ENCODE measurements around the gene PRPSAP2. TPM values are rescaled to one million over a fixed set of nuclear protein-coding genes. Genes with fewer than 3 reads are reported as not detected.

The PRPSAP2 gene
- total RNA-seq, 1 experiment from 2014 or later: 52.2 TPM

GRCh38 chr17:18968345-18968744, 110.4 kb downstream of the PRPSAP2 start:
- no peak for DNase-seq (ENCODE audit: low read depth)
- in situ Hi-C loops (cut with HindIII; ENCODE audit: low pct_unique_long_range_greater_than_20kb, low sequenced_read_pairs): no loop called here

GRCh38 chr17:18968945-18969887, 111.3 kb downstream of the PRPSAP2 start:
- in situ Hi-C loops (cut with HindIII; ENCODE audit: low pct_unique_long_range_greater_than_20kb, low sequenced_read_pairs): no loop called here
- DNase-seq (ENCODE audit: low read depth): peak; percentile 45

- in situ Hi-C loops (cut with HindIII; ENCODE audit: low pct_unique_long_range_greater_than_20kb, low sequenced_read_pairs): no loop called here
Observed at GRCh38 chr17:18970582-18971480, 112.9 kb downstream of the PRPSAP2 start.

GRCh38 chr17:18971801-18972200, 113.9 kb downstream of the PRPSAP2 start:
- in situ Hi-C loops (cut with HindIII; ENCODE audit: low pct_unique_long_range_greater_than_20kb, low sequenced_read_pairs): no loop called here
- DNase-seq (ENCODE audit: low read depth): no peak

More at GRCh38 chr17:18970582-18971480, 112.9 kb downstream of the PRPSAP2 start:
- DNase-seq (ENCODE audit: low read depth): no peak

- in situ Hi-C loops (cut with HindIII; ENCODE audit: low pct_unique_long_range_greater_than_20kb, low sequenced_read_pairs): no loop called here
- DNase-seq (ENCODE audit: low read depth): peak; percentile 15
Observed at GRCh38 chr17:18974407-18975149, 116.6 kb downstream of the PRPSAP2 start.

GRCh38 chr17:18975597-18975996, 117.7 kb downstream of the PRPSAP2 start:
- in situ Hi-C loops (cut with HindIII; ENCODE audit: low pct_unique_long_range_greater_than_20kb, low sequenced_read_pairs): no loop called here
- DNase-seq (ENCODE audit: low read depth): no peak

- in situ Hi-C loops (cut with HindIII; ENCODE audit: low pct_unique_long_range_greater_than_20kb, low sequenced_read_pairs): no loop called here
- no peak for DNase-seq (ENCODE audit: low read depth)
Observed at GRCh38 chr17:18976201-18976600, 118.3 kb downstream of the PRPSAP2 start.

- in situ Hi-C loops (cut with HindIII; ENCODE audit: low pct_unique_long_range_greater_than_20kb, low sequenced_read_pairs): no loop called here
- DNase-seq (ENCODE audit: low read depth): no peak
Observed at GRCh38 chr17:18977021-18977420, 119.1 kb downstream of the PRPSAP2 start.

GRCh38 chr17:18977646-18978045, 119.7 kb downstream of the PRPSAP2 start:
- DNase-seq (ENCODE audit: low read depth): no peak
- in situ Hi-C loops (cut with HindIII; ENCODE audit: low pct_unique_long_range_greater_than_20kb, low sequenced_read_pairs): no loop called here

- DNase-seq (ENCODE audit: low read depth): no peak
- in situ Hi-C loops (cut with HindIII; ENCODE audit: low pct_unique_long_range_greater_than_20kb, low sequenced_read_pairs): no loop called here
Observed at GRCh38 chr17:18978050-18978449, 120.1 kb downstream of the PRPSAP2 start.

- in situ Hi-C loops (cut with HindIII; ENCODE audit: low pct_unique_long_range_greater_than_20kb, low sequenced_read_pairs): no loop called here
- no peak for DNase-seq (ENCODE audit: low read depth)
Observed at GRCh38 chr17:18978655-18979054, 120.7 kb downstream of the PRPSAP2 start.

Other genes starting within 250 kb of the PRPSAP2 start
- not detected in 2 replicates for gene TBC1D28, start 213.7 kb upstream of the PRPSAP2 start, total RNA-seq (2014; rRNA removed; shearing (Covaris generic); ENCODE audit: low replicate concordance)
- gene FOXO3B, start 175.8 kb upstream of the PRPSAP2 start, total RNA-seq (2014; rRNA removed; shearing (Covaris generic); ENCODE audit: low replicate concordance): 0.10 TPM in 1 of 2 replicates, not detected in the other
- 0.14 and 0.67 TPM in 2 replicates for gene FBXW10, start 114.1 kb upstream of the PRPSAP2 start, total RNA-seq (2014; rRNA removed; shearing (Covaris generic); ENCODE audit: low replicate concordance)
- 56.8 and 69.6 TPM in 2 replicates for gene TVP23B, start 76.9 kb upstream of the PRPSAP2 start, total RNA-seq (2014; rRNA removed; shearing (Covaris generic); ENCODE audit: low replicate concordance)
- gene SLC5A10, start 94.0 kb downstream of the PRPSAP2 start, total RNA-seq (2014; rRNA removed; shearing (Covaris generic); ENCODE audit: low replicate concordance): not detected in 2 replicates
- gene FAM83G, start 146.6 kb downstream of the PRPSAP2 start, total RNA-seq (2014; rRNA removed; shearing (Covaris generic); ENCODE audit: low replicate concordance): 5.9 and 16.9 TPM in 2 replicates
- gene GRAP, start 188.8 kb downstream of the PRPSAP2 start, total RNA-seq (2014; rRNA removed; shearing (Covaris generic); ENCODE audit: low replicate concordance): 4.3 TPM in 1 of 2 replicates, not detected in the other

Data from Caki2 (cell line).